GM18502 (cell line): ENCODE measurements around the gene PTK7.
"Not testable (repeated sequence)": the region's sequence is repeated elsewhere in the genome, so short reads cannot be mapped to it uniquely, and the experiment has no call there.

Experiments used
- ATAC-seq: cut with Tn5 transposase; IDR thresholded peaks from one replicate; pipeline ENCODE4 v1.9.1; 2021; ENCODE audit warnings: mild to moderate bottlenecking; ENCODE audit not compliant: unreplicated experiment, poor library complexity

PTK7 gene

DNA sequence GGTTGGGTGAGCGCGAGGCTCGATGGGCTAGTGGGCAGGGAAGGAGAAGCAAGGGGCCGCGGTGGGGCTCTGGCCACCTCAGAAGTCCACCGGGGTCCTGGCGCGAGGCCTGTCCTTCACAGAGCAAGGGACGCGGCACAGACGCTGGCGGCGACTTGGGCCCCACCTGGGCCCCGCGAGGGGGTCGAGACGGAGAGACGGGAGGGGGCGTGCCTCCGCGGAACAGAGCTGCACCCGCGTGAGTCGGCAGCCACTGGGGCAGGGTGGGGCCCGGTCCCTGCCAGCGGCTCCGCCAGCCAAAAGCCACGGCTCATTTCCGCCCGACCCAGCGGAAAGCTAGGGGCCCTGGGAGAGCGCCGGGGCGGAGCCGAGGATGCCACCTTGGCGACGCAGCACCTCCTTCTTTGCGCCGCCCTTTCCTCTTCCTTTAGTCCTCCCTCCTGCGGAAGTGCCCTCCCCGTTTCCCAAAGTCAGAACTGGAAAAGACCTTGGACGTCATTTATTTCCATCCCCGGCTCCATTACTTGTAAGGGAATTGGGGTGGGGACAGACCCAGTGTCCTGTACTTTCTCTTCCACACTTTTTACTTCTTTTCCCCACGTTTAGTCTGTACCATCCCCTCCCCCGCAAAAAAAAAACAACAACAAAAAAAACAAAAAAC is 22.4 kb upstream of the PTK7 start, which contains the start of gene CUL7:
Gene CUL7, minus strand, starts transcription at position 307 of the 661 bp plus-strand sequence. CDS start 1,063 bp downstream, outside the sequence.
- ATAC-seq, result peak; percentile 90

GRCh38 chr6:43054206-43054943 is 21.7 kb upstream of the PTK7 start:
- no peak for ATAC-seq

DNA sequence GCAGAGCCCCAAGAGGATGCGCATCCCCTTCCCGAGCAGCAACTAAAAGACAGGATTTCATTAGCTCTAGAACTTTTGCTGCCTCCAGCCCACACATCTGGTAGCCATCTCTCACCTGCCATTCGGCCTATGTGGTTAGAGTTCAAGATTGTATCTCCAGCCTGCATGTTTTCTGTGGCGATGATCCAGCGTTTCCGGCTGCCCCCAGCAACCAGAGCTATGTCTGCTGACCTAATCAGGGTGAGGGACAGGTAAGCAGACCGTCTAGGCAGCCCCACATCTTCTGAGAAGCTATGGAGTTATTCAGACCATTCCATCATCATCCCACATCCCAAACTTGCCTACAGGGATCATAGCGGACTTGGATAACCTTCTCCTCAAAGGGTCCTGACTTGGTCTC is 20.1 kb upstream of the PTK7 start:
- no peak for ATAC-seq

- no peak for ATAC-seq
These were observed 17.6 kb upstream of the PTK7 start for GRCh38 chr6:43058531-43058930.

DNA sequence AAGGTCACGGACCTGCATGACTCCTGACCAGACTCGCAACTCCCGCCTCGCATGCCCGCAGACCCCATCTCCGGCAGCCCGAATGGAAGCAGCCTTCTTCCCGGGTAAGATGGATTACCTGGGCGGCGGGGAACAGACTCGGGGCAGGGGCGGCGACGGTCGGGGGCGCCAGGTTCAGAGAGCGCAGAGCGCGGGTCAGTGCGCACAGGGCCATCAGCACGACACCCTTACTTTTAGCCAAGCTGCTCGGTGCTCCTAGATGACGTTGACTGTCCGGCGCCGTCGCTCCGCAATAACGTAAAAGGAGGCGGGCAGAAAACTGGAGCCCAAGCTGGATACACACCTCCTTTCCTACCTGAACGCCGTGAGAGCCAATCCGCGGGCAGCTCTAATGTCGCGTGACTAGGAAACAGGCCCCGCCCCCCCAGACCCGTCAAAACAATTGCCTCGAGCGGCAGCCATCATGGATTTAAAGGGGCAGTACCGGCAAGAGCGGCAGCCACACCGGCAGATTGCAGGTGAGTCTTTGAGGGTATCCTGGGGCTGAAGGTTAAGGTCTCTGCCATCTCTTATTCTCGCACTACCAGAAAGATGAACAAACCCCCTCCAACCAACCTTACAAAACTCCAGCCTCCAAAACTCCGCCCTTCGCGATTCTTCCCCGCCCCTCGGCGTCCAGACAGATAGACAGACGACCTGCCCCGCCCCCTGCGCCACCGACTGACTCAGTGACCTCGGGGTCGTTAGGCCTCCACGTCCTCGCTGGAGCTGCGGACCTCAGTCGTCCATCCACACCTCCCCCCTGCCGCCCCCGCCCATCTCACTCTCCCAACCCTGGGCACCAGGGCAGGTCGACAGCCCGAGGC is 16.7 kb upstream of the PTK7 start, which contains the start of the genes KLC4 and MRPL2:
Gene KLC4, plus strand, starts transcription at position 464 of the 866 bp plus-strand sequence. CDS start 1,705 bp downstream, outside the sequence.
Gene MRPL2, minus strand, starts transcription at position 267 of the 866 bp plus-strand sequence. Its CDS starts 53 bp downstream, at position 214.
- peak; percentile 89 for ATAC-seq

DNA sequence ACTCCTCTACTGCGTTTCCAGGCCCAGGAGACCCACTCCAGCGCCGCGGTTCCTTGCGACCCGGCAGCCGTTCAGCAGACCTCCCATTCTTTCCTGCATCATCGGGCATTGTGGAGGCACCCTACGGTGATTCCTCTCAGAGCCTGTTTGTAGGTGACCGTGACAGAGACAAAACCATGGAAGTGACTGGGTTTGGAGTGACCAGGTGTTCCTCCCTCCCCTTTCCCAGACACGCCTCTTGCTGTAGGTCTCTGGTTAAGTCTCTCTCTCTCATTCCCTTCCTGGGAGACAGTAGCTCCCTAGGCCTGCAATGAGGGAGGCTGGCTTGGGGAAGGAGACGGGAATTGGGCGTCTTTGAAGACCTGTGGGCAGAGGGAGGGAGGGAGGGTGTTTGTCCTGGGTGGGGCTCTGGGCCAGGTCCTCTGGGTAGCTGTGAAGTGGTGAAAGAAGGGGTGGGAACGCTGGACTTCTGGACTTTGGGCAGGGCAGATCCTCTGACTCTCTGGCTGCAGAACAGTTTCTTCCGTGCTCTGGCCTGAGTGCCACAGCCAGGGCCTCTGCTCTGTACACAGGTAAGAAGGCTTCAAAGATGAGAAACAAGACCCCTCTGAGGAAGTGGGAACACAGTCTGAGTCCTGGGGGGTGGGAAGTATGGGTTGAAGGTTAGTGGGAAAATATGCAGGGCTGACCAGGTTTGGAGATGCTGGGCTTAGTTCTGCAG is 15.9 kb upstream of the PTK7 start:
- no peak for ATAC-seq

DNA sequence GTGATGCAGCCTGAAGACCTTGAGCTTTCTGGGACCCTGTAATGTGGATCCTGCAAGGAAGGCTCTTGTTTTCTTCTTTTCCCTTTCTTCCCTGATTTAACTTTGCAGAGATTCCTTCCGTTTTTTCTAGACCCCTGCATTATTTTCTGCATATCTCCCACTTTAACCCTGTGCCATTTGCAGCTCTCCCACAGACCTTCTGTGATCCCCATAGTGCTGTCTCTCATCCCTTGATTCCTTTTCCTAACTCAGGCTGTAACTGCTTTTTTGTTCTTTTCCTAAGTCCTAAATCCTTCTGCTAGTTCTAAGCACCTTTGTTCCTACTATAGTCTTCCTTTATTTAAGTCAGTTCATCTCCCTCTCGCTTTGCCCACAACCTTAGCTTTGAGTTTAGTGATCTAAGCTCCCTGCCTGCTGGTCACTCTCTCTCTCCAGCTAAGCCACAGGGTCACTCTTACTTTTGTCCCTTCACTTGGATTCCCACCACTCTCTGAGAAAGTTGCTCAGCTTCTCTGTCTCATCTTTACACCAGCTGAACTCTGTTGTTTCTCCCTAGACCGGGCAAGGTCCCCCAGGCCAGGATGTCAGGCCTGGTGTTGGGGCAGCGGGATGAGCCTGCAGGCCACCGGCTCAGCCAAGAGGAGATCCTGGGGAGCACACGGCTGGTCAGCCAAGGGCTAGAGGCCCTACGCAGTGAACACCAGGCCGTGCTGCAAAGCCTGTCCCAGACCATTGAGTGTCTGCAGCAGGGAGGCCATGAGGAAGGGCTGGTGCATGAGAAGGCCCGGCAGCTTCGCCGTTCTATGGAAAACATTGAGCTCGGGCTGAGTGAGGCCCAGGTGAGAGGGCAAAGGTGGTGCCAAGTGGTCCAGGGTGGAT is 15.1 kb upstream of the PTK7 start:
- no peak for ATAC-seq

- ATAC-seq, result no peak
These were observed 14.3 kb upstream of the PTK7 start for GRCh38 chr6:43061861-43062260.

- no peak for ATAC-seq
These were observed 13.3 kb upstream of the PTK7 start for GRCh38 chr6:43062818-43063217.

DNA sequence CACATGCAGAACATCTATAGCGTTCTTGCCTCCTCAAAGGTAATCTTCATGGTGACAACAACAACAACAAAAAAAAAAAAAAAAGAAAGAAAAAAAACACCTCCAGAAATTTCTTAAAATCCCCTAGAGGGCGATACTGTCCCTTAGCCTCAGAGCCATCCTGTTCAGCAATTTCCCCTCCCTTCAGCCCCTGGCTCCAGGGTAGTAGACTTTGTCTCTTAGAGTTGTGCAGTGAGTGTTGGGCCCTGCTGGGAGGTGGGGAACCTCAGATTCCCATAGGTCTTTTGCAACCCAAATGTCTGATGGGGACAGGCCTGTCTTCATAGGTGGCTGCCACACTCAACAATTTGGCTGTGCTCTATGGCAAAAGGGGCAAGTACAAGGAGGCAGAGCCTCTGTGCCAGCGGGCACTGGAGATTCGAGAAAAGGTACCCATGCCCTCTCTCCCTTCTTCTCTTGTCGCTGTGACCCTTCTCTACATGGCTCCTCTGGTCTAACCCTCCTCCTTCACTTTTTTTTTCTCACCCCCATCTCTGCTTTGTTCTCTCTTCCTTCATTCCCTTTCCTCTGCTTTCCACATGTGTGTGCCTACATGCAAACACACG is 6.0 kb upstream of the PTK7 start:
- ATAC-seq, result no peak

DNA sequence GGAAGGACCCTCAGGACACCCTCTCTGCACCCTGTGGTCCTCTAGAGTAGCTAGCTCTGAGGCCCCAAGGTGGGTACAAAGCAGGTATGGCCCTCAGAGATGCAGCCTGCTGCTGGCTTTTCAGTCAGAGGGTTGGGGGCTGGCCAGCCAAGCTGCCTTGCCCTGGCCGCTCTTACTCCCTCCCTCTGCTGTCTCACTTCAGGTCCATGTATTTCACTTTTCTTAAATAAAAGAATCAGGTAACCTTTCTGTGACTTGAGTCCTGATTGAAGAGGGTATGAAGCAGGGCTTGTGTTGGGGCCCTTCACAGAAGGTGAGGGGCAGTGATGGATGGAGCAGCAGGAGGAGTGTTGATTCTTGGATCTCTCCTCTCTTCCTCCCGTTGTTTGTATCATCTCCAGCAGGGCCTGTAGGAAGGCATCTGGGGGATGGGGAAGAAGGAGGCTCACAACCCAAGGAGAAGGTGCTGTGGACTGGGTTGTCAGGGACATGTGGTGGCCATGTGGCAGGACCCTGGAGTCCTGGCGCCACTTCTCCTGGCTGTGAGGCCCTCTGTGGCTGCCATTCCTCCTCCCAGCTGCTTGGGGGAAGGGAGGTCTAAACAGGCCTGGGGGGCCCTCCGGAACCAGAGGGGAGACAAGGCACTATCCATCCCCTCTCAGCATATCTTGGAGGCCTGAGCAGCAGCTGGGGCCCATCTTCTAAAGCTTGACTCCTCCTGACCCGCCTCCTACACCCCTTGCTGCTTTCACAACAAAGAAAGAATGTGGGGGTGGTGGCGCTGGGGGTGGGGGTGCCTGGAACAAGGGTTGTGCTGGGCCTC is 1.1 kb upstream of the PTK7 start:
- ATAC-seq, result no peak

- ATAC-seq, result no peak
These were observed 584 bp downstream of the PTK7 start for GRCh38 chr6:43076464-43077332.

- no peak for ATAC-seq
These were observed 1.3 kb downstream of the PTK7 start for GRCh38 chr6:43077333-43077809.

DNA sequence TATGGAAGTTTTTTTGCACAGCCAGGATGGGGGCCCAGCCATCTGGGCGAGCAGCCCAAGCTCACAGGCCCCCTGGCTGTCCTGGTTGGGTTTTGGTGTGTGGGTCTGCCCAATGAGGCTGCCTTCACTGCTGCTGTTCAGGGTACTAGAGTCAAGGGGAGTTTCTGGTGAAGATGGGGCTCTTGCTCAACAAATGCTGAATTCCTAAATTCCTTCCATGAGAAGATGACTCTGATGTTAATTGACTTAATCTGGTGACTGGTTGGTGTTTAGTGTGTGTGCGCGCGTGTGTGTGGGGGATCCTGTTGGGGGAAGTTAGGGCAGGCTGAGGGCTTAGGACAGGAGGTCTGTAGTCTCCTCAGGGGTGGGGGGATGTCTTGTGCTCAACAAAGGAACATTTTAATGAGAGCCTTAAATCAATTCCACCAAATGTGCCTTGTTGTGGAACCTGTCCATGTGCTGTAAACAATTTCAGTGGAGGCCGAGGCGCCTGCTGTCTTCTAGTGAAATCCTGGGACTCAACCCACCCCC is 1.9 kb downstream of the PTK7 start:
- ATAC-seq, result no peak

- ATAC-seq, result no peak
These were observed 2.6 kb downstream of the PTK7 start for GRCh38 chr6:43078691-43079090.

DNA sequence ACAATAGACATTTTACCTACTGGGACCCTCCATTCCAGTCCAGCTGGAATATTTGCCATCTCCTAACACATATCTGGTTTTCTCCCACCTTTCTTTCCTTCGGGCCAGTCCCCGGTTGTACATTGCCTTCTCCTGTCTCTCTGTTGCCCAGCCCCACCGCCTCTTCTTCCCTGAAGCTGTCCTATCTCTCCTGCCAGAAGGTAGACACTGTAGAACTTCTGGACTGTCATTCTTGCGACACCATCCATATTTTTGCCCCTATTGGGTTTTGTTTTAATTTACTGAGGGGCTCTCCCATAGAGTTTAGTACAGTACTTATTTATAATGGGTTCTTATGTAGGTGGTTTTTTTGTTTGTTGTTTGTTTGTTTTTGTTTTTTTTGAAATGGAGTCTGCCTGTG is 4.9 kb downstream of the PTK7 start:
- no peak for ATAC-seq

- ATAC-seq, result not testable (repeated sequence)
These were observed 5.8 kb downstream of the PTK7 start for GRCh38 chr6:43081922-43082321.
